ENCODE data around the gene LILRA1.
"Not testable (repeated sequence)": the region's sequence is repeated elsewhere in the genome, so short reads cannot be mapped to it uniquely, and the experiment has no call there.

LILRA1 gene

DNA sequence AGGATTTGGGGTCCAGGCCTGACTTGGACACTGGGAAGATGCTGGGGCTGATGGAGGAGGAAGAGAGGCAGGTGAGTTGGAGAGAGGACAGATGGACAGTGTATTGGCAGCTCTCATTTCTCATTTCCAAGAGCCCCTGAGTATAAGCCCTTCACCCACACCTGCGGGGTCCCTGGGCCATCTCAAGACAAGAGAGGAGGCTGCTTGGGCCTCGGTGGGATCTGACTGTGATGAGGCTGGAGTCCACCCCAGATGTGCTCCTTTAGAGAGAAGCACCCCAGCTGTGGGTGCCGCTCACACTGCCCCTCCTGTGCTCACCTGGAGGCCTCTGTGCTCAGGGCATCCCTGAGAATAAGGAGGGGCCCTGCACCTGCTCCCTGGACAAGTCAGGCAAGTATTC lies 16.1 kb upstream of the LILRA1 start:
- no peak for DNase-seq (ENCODE audit: low spot score)

DNA sequence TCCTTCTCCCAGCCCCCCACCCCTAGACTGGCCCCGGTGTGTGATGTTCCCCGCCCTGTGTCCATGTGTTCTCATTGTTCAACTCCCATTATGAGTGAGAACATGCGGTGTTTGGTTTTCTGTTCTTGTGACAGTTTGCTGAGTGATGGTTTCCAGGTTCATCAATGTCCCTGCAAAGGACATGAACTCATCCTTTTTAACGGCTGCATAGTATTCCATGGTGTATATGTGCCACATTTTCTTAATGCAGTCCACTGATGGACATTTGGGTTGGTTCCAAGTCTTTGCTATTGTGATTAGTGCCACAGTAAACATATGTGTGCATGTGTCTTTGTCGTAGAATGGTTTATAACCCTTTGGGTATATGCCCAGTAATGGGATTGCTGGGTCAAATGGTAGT lies 15.2 kb upstream of the LILRA1 start:
- DNase-seq (ENCODE audit: low spot score): not testable (repeated sequence)

- no peak for DNase-seq (ENCODE audit: low spot score)
Observed at GRCh38 chr19:54586397-54586796, 7.0 kb upstream of the LILRA1 start.

DNA sequence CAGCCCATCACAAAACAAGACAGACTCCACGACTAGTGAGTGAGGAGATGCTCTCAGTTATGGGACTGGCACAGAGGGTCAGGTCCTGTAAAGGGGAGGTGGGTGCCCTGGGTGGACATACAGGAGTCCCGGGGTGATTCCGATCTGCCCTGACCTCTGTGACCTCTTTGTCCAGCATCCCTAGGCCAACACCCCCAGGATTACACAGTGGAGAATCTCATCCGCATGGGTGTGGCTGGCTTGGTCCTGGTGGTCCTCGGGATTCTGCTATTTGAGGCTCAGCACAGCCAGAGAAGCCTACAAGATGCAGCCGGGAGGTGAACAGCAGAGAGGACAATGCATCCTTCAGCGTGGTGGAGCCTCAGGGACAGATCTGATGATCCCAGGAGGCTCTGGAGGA lies 6.4 kb upstream of the LILRA1 start:
- no peak for DNase-seq (ENCODE audit: low spot score)

- not testable (repeated sequence) for DNase-seq (ENCODE audit: low spot score)
Observed at GRCh38 chr19:54593931-54594626, 647 bp downstream of the LILRA1 start.

DNA sequence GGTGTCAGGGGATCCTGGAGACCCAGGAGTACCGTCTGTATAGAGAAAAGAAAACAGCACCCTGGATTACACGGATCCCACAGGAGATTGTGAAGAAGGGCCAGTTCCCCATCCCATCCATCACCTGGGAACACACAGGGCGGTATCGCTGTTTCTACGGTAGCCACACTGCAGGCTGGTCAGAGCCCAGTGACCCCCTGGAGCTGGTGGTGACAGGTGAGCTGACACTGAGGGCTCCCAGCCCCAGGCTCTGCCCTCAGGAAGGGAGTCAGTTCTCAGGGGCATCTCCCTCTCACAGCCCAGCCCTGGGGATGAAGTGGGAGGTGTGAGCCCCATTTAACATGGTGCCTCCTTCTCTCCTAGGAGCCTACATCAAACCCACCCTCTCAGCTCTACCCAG lies 1.3 kb downstream of the LILRA1 start:
- no peak for DNase-seq (ENCODE audit: low spot score)

DNA sequence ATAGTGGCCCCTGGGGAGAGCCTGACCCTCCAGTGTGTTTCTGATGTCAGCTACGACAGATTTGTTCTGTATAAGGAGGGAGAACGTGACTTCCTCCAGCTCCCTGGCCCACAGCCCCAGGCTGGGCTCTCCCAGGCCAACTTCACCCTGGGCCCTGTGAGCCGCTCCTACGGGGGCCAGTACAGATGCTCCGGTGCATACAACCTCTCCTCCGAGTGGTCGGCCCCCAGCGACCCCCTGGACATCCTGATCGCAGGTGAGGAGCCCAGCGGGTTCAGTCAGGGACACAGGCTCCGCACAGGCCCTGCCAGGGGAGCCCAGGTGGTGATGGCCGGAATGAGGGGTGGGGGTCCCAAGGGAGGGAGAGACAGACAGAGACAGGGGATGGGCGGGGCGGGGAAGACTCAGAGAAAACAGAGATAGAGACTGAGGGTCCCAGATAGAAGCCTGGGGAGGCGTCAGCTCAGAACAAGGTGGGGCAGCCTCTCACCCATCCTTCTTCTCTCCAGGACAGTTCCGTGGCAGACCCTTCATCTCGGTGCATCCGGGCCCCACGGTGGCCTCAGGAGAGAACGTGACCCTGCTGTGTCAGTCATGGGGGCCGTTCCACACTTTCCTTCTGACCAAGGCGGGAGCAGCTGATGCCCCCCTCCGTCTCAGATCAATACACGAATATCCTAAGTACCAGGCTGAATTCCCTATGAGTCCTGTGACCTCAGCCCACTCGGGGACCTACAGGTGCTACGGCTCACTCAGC lies 2.4 kb downstream of the LILRA1 start:
- not testable (repeated sequence) for DNase-seq (ENCODE audit: low spot score)

GRCh38 chr19:54600212-54600611 lies 6.8 kb downstream of the LILRA1 start:
- DNase-seq (ENCODE audit: low spot score): no peak

- no peak for DNase-seq (ENCODE audit: low spot score)
Observed at GRCh38 chr19:54606230-54606629, 12.8 kb downstream of the LILRA1 start.

- DNase-seq (ENCODE audit: low spot score): no peak
Observed at GRCh38 chr19:54606891-54607784, 13.7 kb downstream of the LILRA1 start.

- no peak for DNase-seq (ENCODE audit: low spot score)
Observed at GRCh38 chr19:54607785-54608150, 14.3 kb downstream of the LILRA1 start.

DNA sequence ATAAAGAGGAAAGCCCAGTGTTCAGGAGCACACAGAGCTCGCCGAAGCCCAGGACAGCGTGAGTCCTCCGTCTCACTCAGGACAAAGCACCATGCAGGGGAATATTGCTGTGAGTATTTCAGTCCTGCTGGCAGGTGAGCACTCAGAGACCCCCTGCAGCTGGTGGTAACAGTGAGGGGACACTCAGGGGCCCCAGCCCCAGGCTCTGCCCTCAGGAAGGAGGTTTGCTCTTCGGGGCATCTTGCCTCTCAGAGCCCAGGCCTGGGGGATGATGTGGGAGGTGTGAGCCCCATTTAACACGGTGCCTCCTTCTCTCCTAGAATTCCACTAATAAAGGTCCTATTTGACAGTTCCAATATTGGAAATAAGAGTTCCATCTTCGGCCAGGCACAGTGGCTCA lies 14.8 kb downstream of the LILRA1 start:
- DNase-seq (ENCODE audit: low spot score): no peak

GRCh38 chr19:54608792-54609191 lies 15.4 kb downstream of the LILRA1 start:
- no peak for DNase-seq (ENCODE audit: low spot score)

GRCh38 chr19:54609356-54609791 lies 15.9 kb downstream of the LILRA1 start:
- no peak for DNase-seq (ENCODE audit: low spot score)

GRCh38 chr19:54612428-54612827 lies 19.0 kb downstream of the LILRA1 start:
- no peak for DNase-seq (ENCODE audit: low spot score)

- no peak for DNase-seq (ENCODE audit: low spot score)
Observed at GRCh38 chr19:54614726-54615125, 21.3 kb downstream of the LILRA1 start.

GRCh38 chr19:54616057-54616456 lies 22.6 kb downstream of the LILRA1 start:
- DNase-seq (ENCODE audit: low spot score): no peak

- DNase-seq (ENCODE audit: low spot score): no peak
Observed at GRCh38 chr19:54616821-54617560, 23.6 kb downstream of the LILRA1 start.

- DNase-seq (ENCODE audit: low spot score): no peak
Observed at GRCh38 chr19:54620464-54620863, 27.0 kb downstream of the LILRA1 start.

- DNase-seq (ENCODE audit: low spot score): no peak
Observed at GRCh38 chr19:54622431-54622830, 29.0 kb downstream of the LILRA1 start.

- not testable (repeated sequence) for DNase-seq (ENCODE audit: low spot score)
Observed at GRCh38 chr19:54624234-54624633, 30.8 kb downstream of the LILRA1 start.
